Measurements from ENCODE around the gene ISG20.

The ISG20 gene

GRCh38 chr15:88695691-88696251, 57.0 kb downstream of the ISG20 start:
- no peak for DNase-seq

- no peak for DNase-seq
Observed at GRCh38 chr15:88696254-88696653, 57.4 kb downstream of the ISG20 start.

- DNase-seq, result no peak
Observed at GRCh38 chr15:88697276-88697675, 58.5 kb downstream of the ISG20 start.

GRCh38 chr15:88699861-88700260, 61.0 kb downstream of the ISG20 start:
- no peak for DNase-seq

GRCh38 chr15:88700716-88701115, 61.9 kb downstream of the ISG20 start:
- DNase-seq, result no peak

GRCh38 chr15:88701561-88702095, 62.8 kb downstream of the ISG20 start:
- peak; percentile 44 for DNase-seq

- no peak for DNase-seq
Observed at GRCh38 chr15:88702983-88703382, 64.2 kb downstream of the ISG20 start.

- DNase-seq, result no peak
Observed at GRCh38 chr15:88703533-88703932, 64.7 kb downstream of the ISG20 start.

GRCh38 chr15:88704791-88705768, 66.3 kb downstream of the ISG20 start:
- no peak for DNase-seq

GRCh38 chr15:88705769-88706165, 67.0 kb downstream of the ISG20 start:
- no peak for DNase-seq
